AG08395 (cell line): Measurements from ENCODE around the gene CDH4.
"Not testable (repeated sequence)": the region's sequence is repeated elsewhere in the genome, so short reads cannot be mapped to it uniquely, and the experiment has no call there.

Experiments
- DNase-seq: peaks from one replicate; pipeline ENCODE4 v3.0.0; 2012; ENCODE audit warnings: mixed read lengths, low spot score

CDH4 gene

GRCh38 chr20:61459705-61460104 is 207.6 kb downstream of the CDH4 start:
- no peak for DNase-seq

GRCh38 chr20:61460261-61461052 is 208.4 kb downstream of the CDH4 start:
- no peak for DNase-seq

- no peak for DNase-seq
Observed at GRCh38 chr20:61461461-61461860, 209.4 kb downstream of the CDH4 start.

- no peak for DNase-seq
Observed at GRCh38 chr20:61464307-61465303, 212.5 kb downstream of the CDH4 start.

GRCh38 chr20:61475729-61476128 is 223.7 kb downstream of the CDH4 start:
- DNase-seq: no peak

GRCh38 chr20:61476956-61477355 is 224.9 kb downstream of the CDH4 start:
- no peak for DNase-seq

- DNase-seq: no peak
Observed at GRCh38 chr20:61477451-61477861, 225.4 kb downstream of the CDH4 start.

GRCh38 chr20:61478094-61478493 is 226.0 kb downstream of the CDH4 start:
- DNase-seq: no peak

- no peak for DNase-seq
Observed at GRCh38 chr20:61478611-61479305, 226.7 kb downstream of the CDH4 start.

- not testable (repeated sequence) for DNase-seq
Observed at GRCh38 chr20:61479433-61479832, 227.4 kb downstream of the CDH4 start.

GRCh38 chr20:61480158-61480825 is 228.2 kb downstream of the CDH4 start:
- no peak for DNase-seq

- no peak for DNase-seq
Observed at GRCh38 chr20:61482056-61482887, 230.2 kb downstream of the CDH4 start.

GRCh38 chr20:61482901-61483300 is 230.8 kb downstream of the CDH4 start:
- DNase-seq: no peak

- DNase-seq: no peak
Observed at GRCh38 chr20:61483336-61484067, 231.4 kb downstream of the CDH4 start.

- no peak for DNase-seq
Observed at GRCh38 chr20:61486198-61486597, 234.1 kb downstream of the CDH4 start.

GRCh38 chr20:61487346-61487996 is 235.4 kb downstream of the CDH4 start:
- DNase-seq: no peak

GRCh38 chr20:61487997-61488371 is 235.9 kb downstream of the CDH4 start:
- DNase-seq: no peak

GRCh38 chr20:61490721-61491120 is 238.7 kb downstream of the CDH4 start:
- DNase-seq: no peak

GRCh38 chr20:61492065-61492464 is 240.0 kb downstream of the CDH4 start:
- DNase-seq: no peak
